ENCODE results near the gene PTPN12.
A peak's percentile ranks its signal among the peaks of the same experiment; 100 is the strongest.
"Not testable (repeated sequence)": the region's sequence is repeated elsewhere in the genome, so short reads cannot be mapped to it uniquely, and the experiment has no call there.

PTPN12 gene

DNA sequence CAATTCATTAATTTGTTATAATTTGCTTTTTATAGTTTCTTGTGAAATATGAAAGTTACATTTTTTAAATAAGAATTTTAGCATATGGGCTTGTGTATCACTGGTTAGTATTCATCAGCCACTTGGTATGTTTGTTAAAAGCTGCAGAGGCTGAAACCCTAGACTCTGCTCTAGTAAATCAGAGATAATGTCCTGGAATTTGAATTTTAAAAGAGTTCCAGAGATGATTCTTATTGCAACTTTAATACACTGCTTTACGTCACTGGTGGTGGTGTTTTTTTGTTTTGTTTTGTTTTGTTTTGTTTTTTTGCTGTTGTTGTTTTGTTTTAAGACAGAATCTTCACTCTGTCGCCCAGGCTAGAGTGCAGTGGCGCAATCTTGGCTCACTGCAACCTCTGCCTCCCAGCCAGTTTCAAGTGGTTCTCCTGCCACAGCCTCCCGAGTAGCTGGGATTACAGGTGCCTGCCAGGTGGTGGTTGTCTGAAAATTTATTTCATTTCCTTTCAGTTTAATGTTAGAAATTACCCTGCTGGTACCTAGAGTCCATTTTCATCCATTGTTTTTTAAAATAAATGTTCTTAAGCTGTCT lies 43.8 kb downstream of the PTPN12 start:
- DNase-seq: no peak

DNA sequence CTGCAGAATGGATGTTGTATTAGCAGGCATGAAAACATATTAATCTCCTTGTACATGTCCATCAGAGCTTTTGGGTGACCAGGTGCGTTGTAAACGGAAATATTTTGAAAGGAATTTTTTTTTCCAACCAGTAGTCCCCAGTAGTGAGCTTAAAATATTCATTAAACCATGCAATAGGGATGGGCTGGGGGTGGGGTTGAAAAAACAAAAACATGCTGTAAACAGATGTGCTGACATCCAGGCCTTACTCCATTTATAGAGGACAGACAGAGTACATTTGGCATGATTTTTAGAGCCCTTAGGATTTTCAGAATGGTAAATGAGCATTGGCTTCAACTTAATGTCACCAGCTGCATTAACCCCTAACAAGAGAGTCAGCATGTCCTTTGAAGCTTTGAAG lies 50.2 kb downstream of the PTPN12 start:
- DNase-seq: no peak

DNA sequence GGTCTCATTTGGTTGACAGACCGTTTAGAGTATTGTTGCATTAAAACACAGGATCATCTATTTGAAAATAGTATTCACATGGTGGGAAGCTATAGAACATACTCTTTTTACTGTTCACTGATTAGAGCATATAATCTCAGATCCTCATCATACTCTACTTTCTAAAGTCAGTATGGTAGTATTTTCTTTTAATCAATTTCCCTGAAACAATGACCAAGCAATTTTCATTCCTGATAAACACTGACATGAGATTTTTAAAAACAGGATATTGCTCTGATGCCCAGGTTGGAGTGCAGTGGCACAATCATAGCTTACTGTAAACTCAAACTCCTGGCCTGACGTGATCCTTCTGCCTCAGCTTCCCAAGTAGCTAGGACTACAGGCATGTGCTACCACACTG lies 63.9 kb downstream of the PTPN12 start:
- no peak for DNase-seq

DNA sequence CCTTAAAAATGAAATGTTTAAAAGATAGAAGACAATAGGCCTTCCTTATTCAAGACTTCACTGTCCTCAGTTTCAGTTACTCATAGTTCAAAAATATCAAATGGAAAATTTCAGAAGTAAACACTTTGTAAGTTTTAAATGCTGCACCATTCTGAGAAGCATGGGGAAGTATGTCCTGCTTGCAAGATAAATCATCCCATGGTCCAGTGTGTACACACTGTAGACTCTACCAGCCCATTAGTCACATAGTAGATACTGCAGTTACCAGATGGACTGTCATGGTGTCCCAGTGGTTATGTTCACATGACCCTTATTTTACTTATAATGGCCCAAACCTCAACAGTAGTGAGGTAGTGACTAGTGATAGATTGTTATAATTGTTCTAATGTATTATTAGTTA lies 69.5 kb downstream of the PTPN12 start:
- DNase-seq: no peak

DNA sequence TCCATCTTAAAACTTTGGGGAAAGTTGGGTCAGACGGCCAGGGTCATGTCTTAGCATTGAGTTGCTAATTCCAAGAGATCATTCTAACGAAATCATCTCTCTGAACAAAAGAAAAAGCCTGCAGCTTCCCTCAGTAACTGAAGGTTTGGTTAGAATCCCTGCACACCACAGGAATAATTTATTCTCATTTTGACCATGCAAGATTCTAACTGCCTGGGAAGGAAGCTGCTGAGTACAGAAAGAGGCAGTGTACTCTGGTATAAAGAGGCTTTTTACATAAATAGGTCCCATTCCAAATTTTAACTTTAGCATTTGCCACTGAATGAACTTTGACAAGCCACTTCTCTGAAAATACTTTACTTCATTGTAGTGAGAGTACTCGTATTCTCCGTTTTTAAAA lies 82.2 kb downstream of the PTPN12 start:
- DNase-seq: no peak

DNA sequence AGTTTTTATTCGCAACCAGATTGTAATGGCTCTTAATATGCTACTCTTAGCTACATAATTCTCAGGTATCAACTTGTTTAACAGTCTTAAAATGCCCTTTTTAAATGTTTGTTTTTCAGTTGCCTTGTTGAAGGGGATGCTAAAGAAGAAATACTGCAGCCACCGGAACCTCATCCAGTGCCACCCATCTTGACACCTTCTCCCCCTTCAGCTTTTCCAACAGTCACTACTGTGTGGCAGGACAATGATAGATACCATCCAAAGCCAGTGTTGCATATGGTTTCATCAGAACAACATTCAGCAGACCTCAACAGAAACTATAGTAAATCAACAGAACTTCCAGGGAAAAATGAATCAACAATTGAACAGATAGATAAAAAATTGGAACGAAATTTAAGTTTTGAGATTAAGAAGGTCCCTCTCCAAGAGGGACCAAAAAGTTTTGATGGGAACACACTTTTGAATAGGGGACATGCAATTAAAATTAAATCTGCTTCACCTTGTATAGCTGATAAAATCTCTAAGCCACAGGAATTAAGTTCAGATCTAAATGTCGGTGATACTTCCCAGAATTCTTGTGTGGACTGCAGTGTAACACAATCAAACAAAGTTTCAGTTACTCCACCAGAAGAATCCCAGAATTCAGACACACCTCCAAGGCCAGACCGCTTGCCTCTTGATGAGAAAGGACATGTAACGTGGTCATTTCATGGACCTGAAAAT lies 89.7 kb downstream of the PTPN12 start:
- no peak for DNase-seq

DNA sequence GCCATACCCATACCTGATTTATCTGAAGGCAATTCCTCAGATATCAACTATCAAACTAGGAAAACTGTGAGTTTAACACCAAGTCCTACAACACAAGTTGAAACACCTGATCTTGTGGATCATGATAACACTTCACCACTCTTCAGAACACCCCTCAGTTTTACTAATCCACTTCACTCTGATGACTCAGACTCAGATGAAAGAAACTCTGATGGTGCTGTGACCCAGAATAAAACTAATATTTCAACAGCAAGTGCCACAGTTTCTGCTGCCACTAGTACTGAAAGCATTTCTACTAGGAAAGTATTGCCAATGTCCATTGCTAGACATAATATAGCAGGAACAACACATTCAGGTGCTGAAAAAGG lies 90.2 kb downstream of the PTPN12 start:
- DNase-seq: no peak

DNA sequence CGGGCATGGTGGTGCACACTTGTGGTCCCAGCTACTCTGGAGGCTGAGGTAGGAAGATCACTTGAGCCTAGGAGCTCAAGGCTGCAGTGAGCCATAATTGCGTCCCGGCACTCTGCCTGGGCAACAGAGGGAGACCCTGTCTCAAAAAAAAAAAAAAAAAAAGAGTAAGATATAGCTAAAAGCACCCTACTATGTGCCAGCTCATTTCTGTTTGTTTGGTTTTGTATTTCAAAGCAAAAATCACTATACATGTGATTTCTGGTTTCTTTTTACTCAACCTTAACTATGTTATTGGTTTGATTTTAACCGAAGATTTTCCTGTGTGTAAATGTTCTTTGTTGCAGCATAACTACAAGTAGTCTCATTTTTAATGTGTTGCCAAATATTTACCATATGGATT lies 92.7 kb downstream of the PTPN12 start:
- no peak for DNase-seq

DNA sequence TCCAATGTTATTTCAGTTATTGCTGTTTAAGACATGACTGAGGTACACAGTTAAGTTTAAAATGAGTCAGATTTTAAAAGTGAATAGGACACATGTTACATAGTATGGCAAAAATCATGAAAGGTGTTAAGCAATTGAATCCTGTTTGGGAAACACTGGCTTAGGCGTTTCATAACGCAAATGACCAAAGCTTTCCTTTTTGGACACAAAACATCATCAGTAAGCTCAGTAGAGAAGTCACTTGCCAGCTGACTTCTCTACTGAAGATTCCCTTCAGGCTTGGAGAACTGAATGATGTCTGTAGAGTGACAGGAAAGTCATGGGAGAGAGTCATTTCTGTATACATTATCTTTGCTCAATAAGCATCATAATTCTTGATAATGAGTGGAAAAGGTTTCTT lies 94.7 kb downstream of the PTPN12 start:
- DNase-seq: no peak

DNA sequence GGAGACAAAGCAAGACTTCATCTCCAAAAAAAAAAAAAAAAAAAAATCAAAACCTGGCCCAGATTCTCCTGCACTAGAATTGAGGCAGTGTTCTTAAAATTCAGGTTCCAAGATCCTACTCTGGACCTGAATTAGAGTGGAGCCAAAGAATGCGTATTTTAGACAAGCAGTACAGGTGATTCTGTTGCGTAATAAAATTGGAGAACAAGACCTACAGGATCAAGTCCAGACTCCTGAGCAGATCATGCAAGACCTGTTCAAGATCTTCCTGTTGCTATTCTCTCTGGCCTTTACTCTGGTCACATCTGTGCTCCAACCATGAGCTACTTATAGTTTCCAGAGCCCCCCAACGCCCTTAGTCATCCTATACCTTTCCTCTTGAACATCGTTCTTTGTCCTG lies 107.7 kb downstream of the PTPN12 start:
- DNase-seq: no peak

DNA sequence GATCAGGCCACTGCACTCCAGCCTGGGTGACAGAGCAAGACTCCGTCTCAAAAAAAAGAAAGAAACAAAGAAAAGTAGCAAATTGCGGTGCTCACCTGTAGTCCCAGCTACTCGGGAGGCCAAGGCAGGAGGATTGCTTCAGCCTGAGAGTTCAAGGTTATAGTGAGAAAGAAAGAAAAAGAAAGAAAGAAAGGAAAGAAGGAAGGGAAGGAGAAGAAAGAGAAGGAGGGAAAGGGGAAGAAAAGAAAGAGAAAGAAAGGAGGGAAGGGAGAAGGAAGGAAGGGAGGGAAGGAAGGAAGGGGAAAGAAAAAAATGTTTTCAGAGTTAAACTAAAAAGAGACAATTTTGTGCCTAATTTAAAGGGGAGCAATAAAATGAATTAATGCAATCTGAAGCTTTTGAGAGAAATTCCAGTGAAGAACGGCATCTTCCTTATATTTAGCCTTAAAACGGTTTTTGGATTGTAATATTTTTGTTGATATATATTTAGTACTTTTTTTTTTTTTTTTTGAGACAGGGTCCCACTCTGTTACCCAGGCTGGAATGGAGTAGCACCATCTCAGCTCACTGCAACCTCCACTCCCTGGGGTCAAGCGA lies 111.7 kb downstream of the PTPN12 start:
- no peak for DNase-seq

DNA sequence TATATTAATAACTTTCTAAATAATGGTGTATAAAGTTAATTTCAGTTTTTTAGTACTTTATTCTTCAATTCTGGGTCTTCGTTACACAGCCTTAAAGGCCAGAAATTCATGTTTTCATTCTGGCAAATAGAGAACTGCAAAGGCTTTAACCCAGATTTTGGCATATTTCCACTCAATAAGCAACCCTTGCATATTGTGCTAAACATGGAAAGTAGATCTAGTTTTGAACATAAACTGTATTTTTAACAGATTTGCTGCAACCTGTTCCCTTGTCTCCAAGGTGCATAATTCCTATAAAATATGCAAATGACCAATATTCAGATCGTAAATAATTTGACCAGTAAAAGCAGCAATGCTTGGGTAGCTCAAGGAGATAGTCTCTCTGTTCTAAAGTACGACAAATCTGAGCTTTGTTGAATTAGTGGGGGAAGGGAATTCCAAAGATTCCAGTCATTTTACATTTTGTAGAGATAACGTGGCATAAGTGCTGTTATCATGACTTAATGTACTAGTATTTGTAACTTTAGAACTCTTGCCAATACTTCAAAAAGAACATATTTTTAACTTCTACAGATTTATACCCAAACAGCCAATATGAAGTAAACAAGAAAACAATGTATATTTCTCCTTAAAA lies 112.7 kb downstream of the PTPN12 start:
- no peak for DNase-seq

DNA sequence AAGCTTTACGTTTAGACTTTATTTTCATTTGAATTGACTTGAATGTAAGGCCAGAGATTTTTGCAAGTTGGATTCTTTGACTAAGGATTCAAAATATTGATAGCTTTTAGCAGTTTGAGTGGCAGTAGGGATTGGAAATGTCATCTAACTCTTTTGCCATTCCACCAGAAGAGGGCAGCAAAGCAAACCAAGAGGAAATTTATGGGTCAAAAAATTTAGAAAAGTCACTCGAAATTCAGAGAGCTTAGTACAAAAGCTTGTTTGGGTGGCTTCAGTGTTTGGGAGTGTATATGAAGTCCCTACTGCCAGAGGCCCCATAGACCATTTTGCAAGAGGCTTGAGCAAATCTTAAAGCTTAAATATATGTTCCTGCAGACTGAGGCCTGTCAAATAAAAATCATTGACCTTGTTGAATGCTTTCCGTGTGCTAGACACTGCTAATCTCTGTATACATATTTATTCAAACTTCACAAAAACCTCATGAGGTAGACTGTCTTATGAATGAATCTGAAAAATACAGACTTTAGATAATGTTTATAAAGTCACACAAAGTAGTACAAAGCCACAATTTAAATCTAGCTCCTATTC lies 114.6 kb downstream of the PTPN12 start:
- DNase-seq: peak; percentile 25 to 60

DNA sequence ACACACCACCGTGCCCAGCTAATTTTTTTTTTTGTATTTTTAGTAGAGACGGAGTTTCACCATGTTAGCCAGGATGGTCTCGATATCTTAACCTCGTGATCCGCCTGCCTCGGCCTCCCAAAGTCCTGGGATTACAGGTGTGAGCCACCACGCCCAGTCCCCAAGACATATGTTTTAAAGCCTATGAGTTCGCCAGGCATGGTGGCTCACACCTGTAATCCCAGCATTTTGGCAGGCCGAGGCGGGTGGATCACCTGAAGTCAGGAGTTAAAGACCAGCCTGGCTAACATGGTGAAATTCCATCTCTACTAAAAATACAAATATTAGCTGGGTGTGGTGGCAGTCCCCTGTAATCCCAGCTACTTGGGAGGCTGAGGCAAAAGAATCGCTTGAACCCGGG lies 115.7 kb downstream of the PTPN12 start:
- DNase-seq: not testable (repeated sequence)

DNA sequence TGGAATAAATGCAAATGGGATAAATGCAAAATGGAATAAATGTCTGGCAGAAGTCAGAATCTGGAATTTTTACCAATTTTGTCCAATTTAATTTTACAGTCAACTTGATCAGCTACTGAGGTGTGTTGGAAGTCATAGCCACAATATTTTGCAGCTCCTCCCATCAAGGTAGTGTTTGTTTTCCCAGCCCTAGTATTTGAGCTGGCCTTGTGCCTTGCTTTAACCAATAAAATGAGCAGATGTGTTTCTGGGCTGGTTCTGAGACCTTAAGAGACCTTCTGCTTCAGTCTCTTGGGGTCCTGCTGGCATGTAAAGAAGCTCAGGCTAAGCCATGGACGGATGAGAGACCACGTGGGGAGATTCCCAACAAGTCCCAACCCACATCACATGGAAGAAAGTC lies 116.5 kb downstream of the PTPN12 start:
- DNase-seq: no peak

DNA sequence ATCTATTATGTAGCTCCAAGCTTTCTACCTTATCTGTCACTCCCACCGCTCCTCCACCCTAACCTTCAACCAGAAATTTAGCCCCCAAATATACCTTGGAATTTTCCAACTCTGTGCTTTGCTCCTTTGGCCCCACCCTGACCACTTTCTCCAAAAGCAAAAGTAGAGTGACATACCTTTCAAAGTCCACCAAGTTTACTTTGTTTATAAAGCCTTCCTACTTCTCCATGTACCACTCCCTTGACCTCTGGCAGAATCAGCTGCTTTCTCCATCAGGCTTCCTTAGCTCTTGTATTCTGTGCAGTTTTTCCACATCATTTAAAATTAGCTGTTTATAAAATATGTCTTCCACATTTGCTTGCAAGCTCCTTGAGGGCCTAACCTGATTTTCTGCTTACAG lies 118.3 kb downstream of the PTPN12 start:
- no peak for DNase-seq

DNA sequence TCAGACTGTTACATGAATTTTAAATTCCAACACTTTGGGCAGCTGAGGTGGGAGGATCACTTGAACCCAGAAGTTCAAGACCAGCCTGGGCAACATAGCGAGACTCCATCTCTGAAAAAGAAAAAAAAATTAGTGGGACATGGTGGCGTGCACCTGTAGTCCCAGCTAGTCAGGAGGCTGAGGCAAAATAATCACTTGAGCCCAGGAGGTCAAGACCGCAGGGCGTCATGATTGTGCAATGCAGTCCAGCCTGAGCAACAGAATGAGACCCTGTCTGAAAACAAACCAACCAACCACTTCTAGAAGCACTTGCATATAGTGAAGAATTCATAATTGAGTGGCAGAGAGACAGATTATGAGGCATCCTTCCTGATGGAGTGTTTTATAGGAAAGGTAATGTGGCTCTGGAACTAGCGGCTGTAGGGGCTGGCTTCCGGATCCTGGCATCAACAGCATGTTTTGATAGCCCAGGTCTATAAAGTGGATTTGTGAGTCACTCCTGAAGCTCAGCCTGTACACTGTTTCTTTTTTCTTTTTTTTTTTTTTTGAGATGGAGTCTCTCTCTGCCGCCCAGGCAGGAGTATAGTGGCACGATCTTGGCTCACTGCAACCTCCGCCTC lies 118.9 kb downstream of the PTPN12 start:
- DNase-seq: no peak

DNA sequence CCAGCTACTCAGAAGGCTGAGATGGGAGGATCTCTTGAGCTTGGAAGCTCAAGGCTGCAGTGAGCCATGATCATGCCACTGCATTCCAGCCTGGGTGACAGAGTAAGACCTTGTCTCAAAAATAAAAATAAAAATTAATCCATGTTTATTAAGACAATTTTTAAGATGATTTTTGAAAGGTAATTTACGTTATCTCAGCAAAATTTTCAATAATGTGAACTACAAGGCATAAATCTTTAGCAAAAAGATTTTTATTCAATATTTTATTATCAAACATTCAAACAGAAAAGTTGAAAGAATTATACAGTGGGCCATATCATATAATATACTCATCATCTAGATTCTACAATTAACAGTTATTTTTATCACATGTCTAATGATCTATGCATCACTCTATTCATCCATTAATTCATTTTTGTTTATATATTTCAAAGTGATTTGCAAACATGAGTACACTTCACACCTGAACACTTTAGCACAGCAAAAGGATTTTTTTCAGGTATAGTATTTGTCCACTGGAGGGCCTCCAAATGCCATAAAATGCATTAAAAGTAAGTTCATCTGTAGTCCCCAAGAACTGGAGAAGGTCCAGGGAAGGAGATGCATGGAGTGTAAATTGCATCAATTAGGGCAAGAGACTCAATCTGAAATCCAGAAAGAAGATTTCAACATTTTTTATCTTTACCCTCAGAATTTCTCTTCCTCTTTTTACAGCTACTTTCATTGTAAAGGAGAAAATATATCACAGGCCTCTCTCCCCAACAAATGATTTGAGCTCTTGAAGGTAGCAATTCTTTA lies 120.5 kb downstream of the PTPN12 start:
- DNase-seq: peak in 1 of 2 donors; percentile 65

DNA sequence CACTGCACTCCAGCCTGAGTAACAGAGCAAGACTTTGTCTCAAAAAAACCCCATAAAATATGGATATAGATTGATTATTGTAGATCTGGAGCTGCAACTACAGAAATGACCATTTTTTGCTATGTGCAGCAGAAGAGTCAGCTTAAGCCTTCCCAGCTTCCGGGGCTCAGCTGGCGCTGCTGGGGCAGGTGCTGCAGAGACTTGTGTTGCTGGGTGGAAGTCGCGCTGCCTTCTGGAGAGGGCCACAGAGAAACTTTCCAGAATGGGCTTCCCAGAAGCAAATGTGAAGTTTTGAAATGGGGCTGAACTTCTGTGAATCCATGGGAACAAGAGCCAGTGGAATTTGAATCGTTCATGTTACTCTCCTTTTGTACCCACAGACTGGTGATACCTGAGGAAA lies 121.8 kb downstream of the PTPN12 start:
- no peak for DNase-seq

DNA sequence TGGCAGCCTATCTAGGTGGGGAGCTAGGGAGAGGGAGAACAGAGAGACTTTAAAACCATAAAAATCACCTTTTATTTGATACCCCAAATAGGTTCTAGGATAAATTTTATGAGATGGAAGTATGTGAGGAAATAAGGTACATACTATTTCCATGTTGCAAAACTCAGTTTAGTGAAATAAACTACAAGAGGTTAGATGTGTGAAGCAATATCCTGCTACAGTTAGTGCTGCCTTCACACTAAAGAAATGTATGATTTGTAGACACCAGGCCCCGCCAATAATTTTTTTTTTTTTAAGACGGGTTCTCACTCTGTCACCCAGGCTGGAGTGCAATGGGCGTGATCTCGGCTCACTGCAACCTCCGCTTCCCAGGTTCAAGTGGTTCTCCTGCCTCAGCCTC lies 124.7 kb downstream of the PTPN12 start:
- no peak for DNase-seq

DNA sequence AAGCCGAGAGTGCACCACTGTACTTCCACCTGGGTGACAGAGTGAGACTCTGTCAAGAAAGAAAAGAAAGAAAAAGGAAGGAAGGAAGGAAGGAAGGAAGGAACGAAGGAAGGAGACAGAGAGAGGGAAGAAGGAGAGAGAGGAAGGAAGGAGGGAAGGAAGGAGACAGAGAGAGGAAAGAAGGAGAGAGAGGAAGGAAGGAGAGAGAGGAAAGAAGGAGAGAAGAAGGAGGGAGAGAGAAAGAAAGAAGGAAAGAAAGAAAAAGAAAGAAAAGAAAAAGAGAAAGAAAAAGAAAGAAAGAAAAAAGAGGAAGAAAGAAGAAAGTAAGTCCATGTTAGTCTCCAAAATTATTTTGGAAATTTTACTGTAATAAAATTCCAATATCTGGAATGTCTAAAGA lies 125.8 kb downstream of the PTPN12 start:
- no peak for DNase-seq

DNA sequence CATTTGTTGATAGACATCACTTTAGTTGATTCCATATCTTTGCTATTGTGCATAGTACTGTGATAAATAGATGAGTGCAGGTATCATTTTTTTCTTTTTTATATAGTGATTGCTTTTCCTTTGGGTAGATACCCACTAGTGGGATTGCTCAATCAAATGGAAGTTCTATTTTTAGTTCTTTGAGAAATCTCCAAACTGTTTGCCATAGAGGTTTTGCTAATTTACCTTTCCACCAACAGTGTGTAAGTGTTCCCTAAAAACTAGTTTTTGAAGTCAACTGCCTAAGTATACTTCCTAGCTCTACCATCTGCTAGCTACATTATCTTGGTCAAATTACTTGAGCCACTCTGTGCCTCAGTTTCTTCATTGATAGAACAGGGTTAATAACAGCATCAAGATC lies 127.6 kb downstream of the PTPN12 start:
- DNase-seq: no peak

DNA sequence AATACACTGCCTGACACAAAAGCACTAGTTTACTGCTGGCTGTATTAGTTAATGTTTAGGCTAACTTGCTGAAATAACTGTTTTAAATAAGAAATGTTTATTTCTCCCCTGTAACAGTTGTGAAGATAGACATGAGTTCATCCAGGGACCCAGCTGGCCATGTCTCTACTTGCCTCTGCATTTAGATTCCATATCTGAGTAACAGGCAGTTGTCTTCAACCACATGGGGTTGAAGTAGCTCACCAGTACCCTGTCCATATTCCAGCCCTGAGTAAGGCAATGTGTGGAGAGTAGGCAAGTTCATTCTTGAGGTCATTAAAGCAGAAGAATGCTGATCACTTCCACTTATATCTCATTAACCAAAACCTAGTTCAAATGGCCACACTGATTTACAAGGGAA lies 128.1 kb downstream of the PTPN12 start:
- no peak for DNase-seq
